GM19035 (cell line): Measurements from ENCODE around the gene CDC42EP1.
"Not testable (repeated sequence)": the region's sequence is repeated elsewhere in the genome, so short reads cannot be mapped to it uniquely, and the experiment has no call there.

Source experiments
- ATAC-seq: cut with Tn5 transposase; IDR thresholded peaks from one replicate; pipeline ENCODE4 v1.9.1; 2021; ENCODE audit not compliant: unreplicated experiment

CDC42EP1 gene

GRCh38 chr22:37575490-37576003 is 15.3 kb downstream of the CDC42EP1 start:
- ATAC-seq, result no peak

GRCh38 chr22:37578002-37578401 is 17.7 kb downstream of the CDC42EP1 start:
- ATAC-seq, result no peak

- no peak for ATAC-seq
Observed at GRCh38 chr22:37581504-37581903, 21.2 kb downstream of the CDC42EP1 start.

DNA sequence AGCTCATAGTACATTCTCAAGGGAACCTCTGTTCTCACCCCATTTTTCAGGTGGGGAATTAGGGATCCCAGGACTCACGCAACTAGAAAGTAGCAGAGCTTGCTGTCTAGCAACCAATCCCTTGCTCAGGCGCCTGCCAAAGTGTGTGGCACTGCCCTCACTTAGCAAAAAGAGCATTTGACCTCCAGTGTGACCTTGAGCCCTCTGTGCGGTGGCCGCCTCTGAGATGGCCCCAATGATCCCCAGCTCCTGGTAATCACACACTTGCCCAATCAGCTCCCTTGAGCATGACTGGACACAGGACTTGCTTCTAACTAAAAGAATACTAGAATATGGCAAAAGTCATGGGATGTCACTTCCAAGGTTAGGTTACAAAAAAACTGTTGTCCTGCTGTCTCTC is 22.2 kb downstream of the CDC42EP1 start:
- no peak for ATAC-seq

- no peak for ATAC-seq
Observed at GRCh38 chr22:37588546-37589215, 28.4 kb downstream of the CDC42EP1 start.

GRCh38 chr22:37589636-37590035 is 29.4 kb downstream of the CDC42EP1 start:
- no peak for ATAC-seq

GRCh38 chr22:37591081-37591480 is 30.8 kb downstream of the CDC42EP1 start:
- not testable (repeated sequence) for ATAC-seq

DNA sequence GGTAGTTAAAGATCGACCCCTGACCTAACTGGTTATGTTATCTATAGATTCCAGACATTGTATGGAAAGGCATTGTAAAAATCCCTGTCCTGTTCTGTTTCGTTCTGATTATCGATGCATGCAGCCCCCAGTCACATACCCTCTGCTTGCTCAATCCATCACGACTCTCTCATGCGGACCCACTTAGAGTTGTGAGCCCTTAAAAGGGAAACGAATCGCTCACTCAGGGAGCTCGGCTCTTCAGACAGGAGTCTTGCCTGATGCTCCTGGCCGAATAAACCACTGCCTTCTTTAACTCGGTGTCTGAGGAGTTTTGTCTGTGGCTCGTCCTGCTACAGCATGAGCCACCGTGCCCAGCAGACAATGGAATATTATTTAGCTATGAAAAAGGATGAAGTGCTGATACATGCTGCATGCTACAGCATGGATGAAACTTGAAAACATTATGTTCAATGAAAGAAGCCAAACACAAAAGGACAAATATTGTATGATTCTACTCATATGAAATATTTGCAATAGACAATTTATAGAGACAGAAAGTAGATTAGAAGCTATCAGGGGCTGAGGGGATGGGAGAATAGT is 31.6 kb downstream of the CDC42EP1 start:
- no peak for ATAC-seq

DNA sequence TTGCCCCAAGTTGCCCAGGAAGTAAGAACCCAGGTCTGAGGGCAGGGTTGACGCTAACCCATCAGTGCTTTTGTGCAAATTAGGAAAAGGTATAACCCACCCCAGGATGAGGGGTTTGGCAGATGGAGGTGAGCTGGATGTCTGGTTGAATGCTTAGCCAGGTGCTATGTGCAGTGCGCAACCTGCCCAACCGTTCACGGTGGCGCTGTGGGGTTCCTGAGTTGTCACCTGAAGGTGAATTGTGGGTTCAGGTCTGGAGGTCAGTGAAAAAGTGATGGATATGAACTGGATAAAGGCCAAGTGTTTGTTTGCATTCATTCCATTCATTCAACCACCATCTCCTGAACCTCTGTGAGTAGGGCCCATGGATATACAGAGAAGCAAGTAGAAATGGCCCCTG is 34.0 kb downstream of the CDC42EP1 start:
- ATAC-seq, result no peak

DNA sequence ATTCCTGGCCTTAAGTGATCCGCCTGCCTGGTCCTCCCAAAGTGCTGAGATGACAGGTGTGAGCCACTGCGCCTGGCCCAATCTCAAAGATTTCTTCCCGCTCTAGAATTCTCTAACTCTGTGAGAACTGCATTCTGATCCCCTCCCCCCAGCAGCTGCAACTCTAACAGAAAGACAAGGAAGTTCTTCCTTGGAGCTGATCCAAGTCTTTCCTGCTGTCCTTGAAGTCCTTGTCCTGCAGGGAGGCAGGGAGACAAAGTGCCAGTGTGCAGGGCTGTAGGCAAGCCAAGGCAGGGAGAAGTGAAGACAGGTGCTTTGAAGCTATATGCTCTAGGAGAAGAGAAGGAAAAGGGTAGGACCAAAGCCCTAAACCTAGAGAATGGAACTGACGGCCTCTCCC is 38.9 kb downstream of the CDC42EP1 start:
- no peak for ATAC-seq

DNA sequence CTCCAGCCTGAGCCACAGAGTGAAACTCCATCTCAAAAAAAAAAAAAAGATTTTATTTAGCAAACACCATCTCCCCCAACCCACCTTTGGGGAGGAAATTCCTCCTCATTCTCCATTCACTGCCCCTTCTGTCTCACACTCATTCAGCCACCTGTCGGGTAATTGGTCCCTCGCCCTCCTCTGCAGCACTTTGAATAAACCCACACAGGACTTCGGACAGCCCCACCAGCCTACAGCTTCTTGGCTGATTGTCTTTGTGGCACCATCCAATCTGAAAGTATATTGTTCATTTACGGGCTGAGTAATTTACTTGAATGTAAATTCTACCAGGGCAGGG is 40.9 kb downstream of the CDC42EP1 start:
- ATAC-seq, result no peak

DNA sequence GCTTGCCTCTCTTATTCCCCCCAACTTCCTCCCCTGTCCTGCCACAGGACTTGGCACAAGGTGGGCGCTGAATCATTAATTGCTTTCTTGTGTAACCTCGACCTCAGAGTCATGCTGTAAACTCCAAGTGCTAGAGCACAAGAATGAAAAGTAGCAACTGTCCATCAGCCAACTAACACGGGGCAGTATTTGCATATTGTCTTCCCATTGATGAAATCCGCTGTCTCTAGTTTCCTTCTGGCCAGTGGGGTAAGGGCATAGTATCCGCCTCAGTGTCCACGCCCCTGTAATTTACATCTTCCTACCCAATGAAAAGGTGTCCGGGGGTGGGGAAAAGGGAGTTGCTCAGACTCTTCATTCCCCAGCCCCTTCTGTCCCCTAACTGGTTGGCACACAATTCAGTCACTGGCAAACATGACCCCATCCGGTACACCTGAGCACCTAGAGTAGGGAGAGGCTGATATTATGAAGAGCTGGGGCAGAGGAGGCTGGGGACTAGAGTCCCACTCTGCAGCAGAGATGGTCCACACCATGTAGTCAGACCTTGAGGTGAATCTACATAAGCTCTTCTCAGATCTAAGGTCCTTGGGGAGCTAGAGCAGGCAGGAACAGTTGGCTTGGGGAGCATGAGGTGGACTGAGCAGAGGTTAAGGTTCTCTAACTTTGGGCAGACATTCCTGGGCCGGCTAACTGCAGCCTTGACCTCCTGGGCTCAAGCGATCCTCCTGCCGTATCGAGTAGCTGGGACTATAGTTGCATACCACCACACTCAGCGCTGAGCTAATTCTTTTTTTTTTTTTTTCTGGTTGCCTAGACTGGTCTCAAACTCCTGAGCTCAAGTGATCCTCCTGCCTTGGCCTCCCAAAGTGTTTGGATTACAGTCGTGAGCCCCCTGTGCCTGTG is 41.5 kb downstream of the CDC42EP1 start:
- no peak for ATAC-seq

GRCh38 chr22:37602546-37603277 is 42.4 kb downstream of the CDC42EP1 start:
- not testable (repeated sequence) for ATAC-seq

DNA sequence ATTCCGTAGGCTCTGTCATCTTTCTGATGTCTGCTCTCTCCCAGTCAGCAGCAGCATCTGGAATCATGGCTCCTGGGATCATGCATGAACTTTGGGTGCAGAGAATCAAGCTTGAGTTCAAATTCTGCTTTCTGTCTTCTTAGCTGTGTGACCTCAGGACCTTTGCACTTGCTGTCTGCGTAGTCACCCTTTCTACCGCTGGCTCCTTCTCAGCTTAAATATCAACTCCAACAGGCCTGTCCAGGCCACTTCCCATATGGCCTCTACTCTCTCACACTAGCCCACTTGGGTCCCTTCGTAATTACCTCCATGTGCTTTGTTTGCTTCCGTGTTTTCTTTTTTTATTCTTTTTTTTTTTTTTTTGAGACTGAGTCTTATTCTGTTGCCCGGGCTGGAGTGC is 43.8 kb downstream of the CDC42EP1 start:
- no peak for ATAC-seq

- ATAC-seq, result no peak
Observed at GRCh38 chr22:37604875-37605274, 44.6 kb downstream of the CDC42EP1 start.

GRCh38 chr22:37607010-37607934 is 47.0 kb downstream of the CDC42EP1 start:
- no peak for ATAC-seq

- ATAC-seq, result no peak
Observed at GRCh38 chr22:37607935-37608476, 47.7 kb downstream of the CDC42EP1 start.

- ATAC-seq, result peak; percentile 79
Observed at GRCh38 chr22:37608477-37609239, 48.4 kb downstream of the CDC42EP1 start, which contains the start of gene GGA1. Gene GGA1 (plus strand): TSS chr22:37608834. CDS start chr22:37608861, 27 bp downstream.
